ENCODE measurements around the gene TSPY8. TPM values are rescaled to one million over a fixed set of nuclear protein-coding genes. Genes with fewer than 3 reads are reported as not detected.
"Not testable (repeated sequence)": the region's sequence is repeated elsewhere in the genome, so short reads cannot be mapped to it uniquely, and the experiment has no call there.

TSPY8 gene, protein sequence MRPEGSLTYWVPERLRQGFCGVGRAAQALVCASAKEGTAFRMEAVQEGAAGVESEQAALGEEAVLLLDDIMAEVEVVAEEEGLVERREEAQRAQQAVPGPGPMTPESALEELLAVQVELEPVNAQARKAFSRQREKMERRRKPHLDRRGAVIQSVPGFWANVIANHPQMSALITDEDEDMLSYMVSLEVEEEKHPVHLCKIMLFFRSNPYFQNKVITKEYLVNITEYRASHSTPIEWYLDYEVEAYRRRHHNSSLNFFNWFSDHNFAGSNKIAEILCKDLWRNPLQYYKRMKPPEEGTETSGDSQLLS
- total RNA-seq, result not detected
- long read RNA-seq, result 0 reads

DNA sequence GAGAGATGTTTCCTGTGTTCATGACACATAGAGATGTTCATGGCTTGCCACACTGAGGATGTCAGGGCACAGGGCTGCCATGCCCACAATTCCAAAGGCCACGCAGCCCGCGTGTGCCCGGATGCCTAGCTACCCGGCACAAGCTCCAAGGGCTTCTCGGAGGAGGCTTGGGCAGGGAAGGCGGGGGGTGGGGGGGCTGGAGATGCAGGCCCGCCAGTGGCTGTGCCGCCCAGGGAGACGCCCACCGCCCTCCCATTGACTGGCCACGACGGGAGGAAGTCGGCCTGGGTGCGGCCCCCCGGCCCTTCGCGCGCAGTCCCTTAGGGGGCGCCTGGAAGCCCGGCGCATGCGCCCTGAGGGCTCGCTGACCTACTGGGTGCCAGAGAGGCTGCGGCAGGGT is at the start of gene TSPY8:
TSS of gene TSPY8 (plus strand) at position 301 of the 400 bp plus-strand sequence. CDS start at position 347, 46 bp downstream.
- DNase-seq; ATAC-seq (ENCODE audit: poor library complexity); intact Hi-C loops (cut with DNase I): not testable (repeated sequence)

DNA sequence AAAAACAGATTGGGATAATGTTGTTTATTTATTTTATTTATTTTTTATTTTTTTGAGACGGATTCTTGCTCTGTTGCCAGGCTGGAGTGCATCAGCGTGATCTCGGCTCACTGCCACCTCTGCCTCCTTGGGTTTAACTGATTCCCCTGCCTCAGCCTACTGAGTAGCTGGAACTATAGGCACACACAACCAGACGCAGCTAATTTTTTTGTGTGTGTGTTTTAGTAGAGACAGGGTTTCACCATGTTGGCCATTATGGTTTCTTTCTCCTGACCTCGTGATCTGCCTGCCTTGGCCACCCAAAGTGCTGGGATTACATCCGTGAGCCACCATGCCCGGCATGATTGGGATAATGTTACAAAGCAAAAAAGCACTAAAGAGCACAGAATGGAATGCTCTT is 36.6 kb upstream of the TSPY8 start:
- ATAC-seq (ENCODE audit: poor library complexity) (no peak), DNase-seq (no peak)
- intact Hi-C loops (cut with DNase I), result no loop called here

DNA sequence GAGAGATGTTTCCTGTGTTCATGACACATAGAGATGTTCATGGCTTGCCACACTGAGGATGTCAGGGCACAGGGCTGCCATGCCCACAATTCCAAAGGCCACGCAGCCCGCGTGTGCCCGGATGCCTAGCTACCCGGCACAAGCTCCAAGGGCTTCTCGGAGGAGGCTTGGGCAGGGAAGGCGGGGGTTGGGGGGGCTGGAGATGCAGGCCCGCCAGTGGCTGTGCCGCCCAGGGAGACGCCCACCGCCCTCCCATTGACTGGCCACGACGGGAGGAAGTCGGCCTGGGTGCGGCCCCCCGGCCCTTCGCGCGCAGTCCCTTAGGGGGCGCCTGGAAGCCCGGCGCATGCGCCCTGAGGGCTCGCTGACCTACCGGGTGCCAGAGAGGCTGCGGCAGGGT is 20.4 kb upstream of the TSPY8 start, which contains the start of gene TSPY4:
TSS of gene TSPY4 (plus strand) at position 301 of the 400 bp plus-strand sequence. CDS start at position 347, 46 bp downstream.
- intact Hi-C loops (cut with DNase I); ATAC-seq (ENCODE audit: poor library complexity); DNase-seq: not testable (repeated sequence)

DNA sequence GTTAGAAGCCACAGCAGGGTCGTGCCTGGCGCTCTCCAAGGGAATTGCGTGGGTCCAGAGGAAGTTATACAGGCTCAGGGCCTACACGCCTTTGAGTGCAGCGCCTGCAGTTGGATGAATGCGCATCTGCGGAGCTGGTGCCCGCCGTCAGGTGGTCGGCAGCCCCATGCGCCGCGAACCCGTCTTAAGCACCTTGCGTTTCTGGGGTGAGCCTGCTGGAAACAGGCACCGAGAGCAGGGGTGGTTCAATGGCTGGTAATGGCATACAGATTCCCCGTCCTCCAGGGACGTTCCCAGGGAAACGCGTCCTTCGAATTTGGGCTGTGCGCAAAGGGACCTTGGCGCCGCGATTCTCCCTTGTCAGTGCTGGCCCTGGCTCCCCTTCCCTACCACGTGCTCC is 38.9 kb downstream of the TSPY8 start:
- ATAC-seq (ENCODE audit: poor library complexity); intact Hi-C loops (cut with DNase I): not testable (repeated sequence)
- DNase-seq, result peak; percentile 17

DNA sequence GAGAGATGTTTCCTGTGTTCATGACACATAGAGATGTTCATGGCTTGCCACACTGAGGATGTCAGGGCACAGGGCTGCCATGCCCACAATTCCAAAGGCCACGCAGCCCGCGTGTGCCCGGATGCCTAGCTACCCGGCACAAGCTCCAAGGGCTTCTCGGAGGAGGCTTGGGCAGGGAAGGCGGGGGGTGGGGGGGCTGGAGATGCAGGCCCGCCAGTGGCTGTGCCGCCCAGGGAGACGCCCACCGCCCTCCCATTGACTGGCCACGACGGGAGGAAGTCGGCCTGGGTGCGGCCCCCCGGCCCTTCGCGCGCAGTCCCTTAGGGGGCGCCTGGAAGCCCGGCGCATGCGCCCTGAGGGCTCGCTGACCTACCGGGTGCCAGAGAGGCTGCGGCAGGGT is 40.5 kb downstream of the TSPY8 start, which contains the start of gene TSPY3:
TSS of gene TSPY3 (plus strand) at position 301 of the 400 bp plus-strand sequence. CDS start at position 347, 46 bp downstream.
- ATAC-seq (ENCODE audit: poor library complexity); intact Hi-C loops (cut with DNase I); DNase-seq: not testable (repeated sequence)

Other genes with a start within 250 kb of the TSPY8 start
- not detected for gene TSPY4, start 20.3 kb upstream of the TSPY8 start, total RNA-seq
- not detected for gene TSPY3, start 40.6 kb downstream of the TSPY8 start, total RNA-seq
- not detected for gene TSPY1, start 109.2 kb downstream of the TSPY8 start, total RNA-seq
- not detected for gene TSPY9, start 129.5 kb downstream of the TSPY8 start, total RNA-seq
- gene TSPY10, start 170.1 kb downstream of the TSPY8 start, total RNA-seq, result not detected